A549 (cell line): Measurements from ENCODE around the gene AEBP2.

ENCODE experiments used
- BCL3 ChIP-seq: fragments of >200 bp; sonication (Bioruptor Twin); formaldehyde crosslinking; IDR thresholded peaks from 3 replicates; pipeline ENCODE4 v1.6.1; 2016
- CHD2 ChIP-seq: fragments of 150-350 bp; IDR thresholded peaks from 2 replicates; pipeline ENCODE4 v1.6.1; 2014; ENCODE audit warnings: low read length; ENCODE audit not compliant: partially characterized antibody
- CTCF ChIP-seq: fragments of >200 bp; sonication (Bioruptor Twin); formaldehyde crosslinking; IDR thresholded peaks from 3 replicates; pipeline ENCODE4 v1.5.1; 2016
- RAD21 ChIP-seq, 2 experiments: fragments of >200 bp in 1 of 2; sonication (Bioruptor Twin) in 1 of 2; formaldehyde crosslinking in 1 of 2; IDR thresholded peaks in 1 of 2; conservative IDR thresholded peaks in 1 of 2; 2 replicates in 1 of 2; 3 replicates in 1 of 2; pipeline ENCODE4 v1.6.1; 2012 to 2018; ENCODE audit warnings: inconsistent platforms in 1 of 2
- SMC3 ChIP-seq: fragments of >200 bp; sonication (Bioruptor Twin); formaldehyde crosslinking; IDR thresholded peaks from 3 replicates; pipeline ENCODE4 v1.6.1; 2018; ENCODE audit warnings: inconsistent platforms
- TF ChIP-seq, protein P1 (sequence below): fragments of 200-600 bp; sonication (generic); IDR thresholded peaks from 2 replicates; pipeline ENCODE4 v1.6.1; 2016; ENCODE audit warnings: antibody characterized with exemption, mild to moderate bottlenecking, moderate library complexity

- TF ChIP-seq RAD21 (conservative IDR thresholded peaks at IDR 0.05 in 1 of 2, IDR thresholded peaks at IDR 0.05 in 1 of 2) (no peak), BCL3 (no peak), CTCF (no peak), CHD2 (no peak), SMC3 (no peak)
- TF ChIP-seq, protein P1, sequence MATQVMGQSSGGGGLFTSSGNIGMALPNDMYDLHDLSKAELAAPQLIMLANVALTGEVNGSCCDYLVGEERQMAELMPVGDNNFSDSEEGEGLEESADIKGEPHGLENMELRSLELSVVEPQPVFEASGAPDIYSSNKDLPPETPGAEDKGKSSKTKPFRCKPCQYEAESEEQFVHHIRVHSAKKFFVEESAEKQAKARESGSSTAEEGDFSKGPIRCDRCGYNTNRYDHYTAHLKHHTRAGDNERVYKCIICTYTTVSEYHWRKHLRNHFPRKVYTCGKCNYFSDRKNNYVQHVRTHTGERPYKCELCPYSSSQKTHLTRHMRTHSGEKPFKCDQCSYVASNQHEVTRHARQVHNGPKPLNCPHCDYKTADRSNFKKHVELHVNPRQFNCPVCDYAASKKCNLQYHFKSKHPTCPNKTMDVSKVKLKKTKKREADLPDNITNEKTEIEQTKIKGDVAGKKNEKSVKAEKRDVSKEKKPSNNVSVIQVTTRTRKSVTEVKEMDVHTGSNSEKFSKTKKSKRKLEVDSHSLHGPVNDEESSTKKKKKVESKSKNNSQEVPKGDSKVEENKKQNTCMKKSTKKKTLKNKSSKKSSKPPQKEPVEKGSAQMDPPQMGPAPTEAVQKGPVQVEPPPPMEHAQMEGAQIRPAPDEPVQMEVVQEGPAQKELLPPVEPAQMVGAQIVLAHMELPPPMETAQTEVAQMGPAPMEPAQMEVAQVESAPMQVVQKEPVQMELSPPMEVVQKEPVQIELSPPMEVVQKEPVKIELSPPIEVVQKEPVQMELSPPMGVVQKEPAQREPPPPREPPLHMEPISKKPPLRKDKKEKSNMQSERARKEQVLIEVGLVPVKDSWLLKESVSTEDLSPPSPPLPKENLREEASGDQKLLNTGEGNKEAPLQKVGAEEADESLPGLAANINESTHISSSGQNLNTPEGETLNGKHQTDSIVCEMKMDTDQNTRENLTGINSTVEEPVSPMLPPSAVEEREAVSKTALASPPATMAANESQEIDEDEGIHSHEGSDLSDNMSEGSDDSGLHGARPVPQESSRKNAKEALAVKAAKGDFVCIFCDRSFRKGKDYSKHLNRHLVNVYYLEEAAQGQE = no peak
These were observed 88.6 kb downstream of the AEBP2 start for GRCh38 chr12:19527866-19528265.
